Bronchial epithelial cell (primary cell): Measurements from ENCODE around the gene PDK2. TPM values are rescaled to one million over a fixed set of nuclear protein-coding genes. Genes with fewer than 3 reads are reported as not detected.
A peak's percentile ranks its signal among the peaks of the same experiment; 100 is the strongest.

ENCODE experiments used
- DNase-seq: peaks from one replicate; pipeline ENCODE4 v3.0.0-alpha.2; 2010; ENCODE audit warnings: low read depth
- FAIRE-seq: peaks from 2 replicates; lab custom pipeline; 2011; peaks lifted over from hg19 to GRCh38; lab: Jason Lieb, UNC
- H3K27me3 ChIP-seq: 2 replicates; pipeline ENCODE4 v1.5.1; 2011; ENCODE audit warnings: low read length; ENCODE audit not compliant: control insufficient read depth, insufficient read depth
- H3K36me3 ChIP-seq: 2 replicates; pipeline ENCODE4 v1.5.1; 2011; ENCODE audit warnings: low read length; ENCODE audit not compliant: control insufficient read depth, insufficient read depth
- H3K4me3 ChIP-seq: 2 replicates; pipeline ENCODE4 v1.5.1; 2011; ENCODE audit warnings: mild to moderate bottlenecking, low read depth, low read length, control low read depth
- CTCF ChIP-seq: IDR thresholded peaks from 2 replicates; pipeline ENCODE4 v1.5.1; 2011; ENCODE audit warnings: mild to moderate bottlenecking, moderate library complexity, low read length, control low read depth, inconsistent platforms; ENCODE audit not compliant: insufficient read depth, severe bottlenecking
- total RNA-seq: library from RNA; depleted of rRNA; stranded (reverse); fragments of >200 nt; gene quantifications from 2 replicates; pipeline ENCODE4 v1.2.1, GENCODE V29; 2014

PDK2 gene
- total RNA-seq, 1 donor from 2014 or later, result 0.79 TPM

DNA sequence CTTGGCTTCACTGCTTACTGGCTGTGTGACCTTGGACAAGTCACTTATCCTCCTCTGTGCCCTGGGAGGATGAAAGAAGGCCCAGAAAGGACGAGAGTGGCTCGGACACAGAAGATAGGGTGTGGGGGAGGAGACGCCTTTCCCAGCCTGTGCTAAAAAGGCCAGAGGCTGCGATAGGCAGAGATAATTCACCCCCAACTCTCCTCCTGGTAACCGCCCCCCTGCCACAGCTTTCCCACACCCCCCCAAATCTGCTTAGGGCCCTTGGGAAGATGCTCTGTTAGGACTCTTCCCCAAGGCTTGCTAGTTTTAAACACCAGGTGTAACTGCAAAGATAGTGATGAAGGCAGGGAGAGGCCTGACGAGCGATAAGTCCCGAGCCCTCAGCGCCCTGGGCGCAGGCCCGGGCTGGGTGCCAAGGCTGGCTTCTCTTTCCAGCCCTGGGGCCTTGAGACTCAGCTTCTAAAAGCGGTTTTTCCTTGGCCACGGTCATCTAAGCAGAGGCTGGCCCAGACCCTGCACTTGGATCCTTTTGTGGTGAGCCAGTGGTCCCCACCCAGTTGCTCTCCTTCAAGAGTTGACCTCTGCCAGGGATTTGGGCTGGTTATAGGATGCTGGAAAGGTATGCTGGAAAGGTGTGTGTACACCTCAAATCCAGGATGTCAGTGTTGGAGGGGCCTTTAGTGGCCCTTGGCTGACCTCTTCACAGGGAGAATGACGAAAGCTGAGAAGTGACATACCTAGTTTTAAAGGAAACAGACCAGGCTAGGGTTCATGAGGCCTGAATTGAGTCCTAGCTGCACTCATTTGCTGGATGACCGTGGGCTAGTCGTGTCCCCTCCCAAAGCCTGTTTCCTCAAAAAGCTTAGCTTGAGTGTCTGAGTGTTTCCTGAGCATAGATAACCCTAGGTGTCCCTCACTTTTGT, 58.8 kb downstream of the PDK2 start:
- peak; percentile 62 for DNase-seq
- H3K36me3 ChIP-seq, result no peaks in the 10 kb centered on the region
- no peaks in the 10 kb centered on the region for H3K27me3 ChIP-seq
- TF ChIP-seq CTCF, result no peak
- no peak overlapping the region for H3K4me3 ChIP-seq
- no peak for FAIRE-seq

DNA sequence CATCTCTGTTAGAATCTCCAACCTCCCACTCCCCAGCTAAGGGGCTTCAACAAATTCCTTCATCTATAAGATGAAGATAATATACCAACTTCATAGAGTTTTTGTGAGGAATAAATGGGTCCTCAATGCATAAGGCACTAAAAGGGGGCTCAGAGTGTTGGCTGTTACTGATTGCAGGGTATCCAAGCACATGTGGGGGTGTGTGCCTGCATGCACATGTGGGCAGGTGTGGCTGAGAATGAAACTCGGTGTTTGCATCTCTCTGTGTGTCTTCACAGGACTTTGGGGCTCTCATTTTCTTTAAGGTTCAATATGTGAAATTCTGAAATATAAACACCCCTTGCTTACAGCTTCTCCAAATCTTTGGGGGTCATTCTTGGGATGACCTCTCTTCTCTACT, 59.5 kb downstream of the PDK2 start:
- no peak for TF ChIP-seq CTCF
- Histone ChIP-seq H3K4me3 (no peak overlapping the region), H3K27me3 (no peaks in the 10 kb centered on the region), H3K36me3 (no peaks in the 10 kb centered on the region)
- FAIRE-seq, result no peak
- no peak for DNase-seq

- no peak for TF ChIP-seq CTCF
- no peak for FAIRE-seq
- no peak overlapping the region for H3K4me3 ChIP-seq
- DNase-seq, result no peak
- H3K36me3 ChIP-seq, result no peaks in the 10 kb centered on the region
- H3K27me3 ChIP-seq, result no peaks in the 10 kb centered on the region
These were observed 60.1 kb downstream of the PDK2 start for GRCh38 chr17:50155115-50155819.

DNA sequence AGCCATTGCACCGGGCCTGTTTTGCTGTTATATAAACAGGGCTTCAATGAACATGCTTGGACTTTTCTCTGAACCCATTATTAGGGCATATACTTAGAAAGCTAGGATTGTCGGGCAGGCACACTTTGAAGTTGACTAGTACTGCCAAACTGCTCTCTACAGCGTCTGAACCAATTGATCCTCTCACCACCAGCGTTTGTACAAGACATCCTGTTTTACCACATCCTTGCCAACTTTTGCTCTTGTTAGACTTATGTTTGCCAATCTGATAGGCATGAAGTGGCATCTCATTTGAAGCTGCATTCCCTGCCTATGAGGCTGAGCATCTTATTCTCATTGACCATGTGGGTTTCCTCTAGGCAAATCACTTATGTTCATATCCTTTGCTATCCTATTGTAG, 62.7 kb downstream of the PDK2 start:
- DNase-seq (no peak), FAIRE-seq (peak; percentile 55)
- H3K4me3 ChIP-seq, result no peak overlapping the region
- H3K27me3 ChIP-seq, result no peaks in the 10 kb centered on the region
- TF ChIP-seq CTCF, result no peak
- no peaks in the 10 kb centered on the region for H3K36me3 ChIP-seq

GRCh38 chr17:50161023-50161910, 66.1 kb downstream of the PDK2 start:
- DNase-seq (peak; percentile 71), FAIRE-seq (no peak)
- Histone ChIP-seq H3K4me3 (peak overlapping the region; percentile 42), H3K27me3 (no peaks in the 10 kb centered on the region), H3K36me3 (no peaks in the 10 kb centered on the region)
- TF ChIP-seq CTCF, result peak; percentile 97
